ENCODE measurements around the gene TRAPPC4.
"Not testable (repeated sequence)": the region's sequence is repeated elsewhere in the genome, so short reads cannot be mapped to it uniquely, and the experiment has no call there.

TRAPPC4 gene

GRCh38 chr11:119016216-119017009 lies 2.2 kb upstream of the TRAPPC4 start:
- TF ChIP-seq LEF1 (IDR thresholded peaks at IDR 0.05; ENCODE audit: borderline replicate concordance) (no peak), SP1 (IDR thresholded peaks at IDR 0.05) (no peak), ELF4 (IDR thresholded peaks at IDR 0.05) (no peak), PKNOX1 (IDR thresholded peaks at IDR 0.05) (no peak)
- ChIA-PET CTCF (interaction anchor here (0.7 to 1.2 kb wide), 2 partner anchors 15 to 99 kb away, joined by 3 to 4 read pairs; no protein-coding TSS in a partner anchor), POLR2A (interaction anchor here (1.0 to 1.3 kb wide), 4 partner anchors 37 to 86 kb away, joined by 3 to 5 read pairs (median 3); partner anchors contain the start of genes HYOU1 and VPS11)
- DNase-seq (ENCODE audit: extremely low spot score), result no peak

GRCh38 chr11:119017377-119017776 lies 1.2 kb upstream of the TRAPPC4 start:
- ChIA-PET CTCF (interaction anchor here (0.6 kb wide), 1 partner anchor 204 kb away, joined by 4 read pairs; no protein-coding TSS in a partner anchor), POLR2A (interaction anchor here (3.6 kb wide), 1 partner anchor 13 kb away, joined by 14 read pairs; the partner anchor contains the start of gene SLC37A4)
- DNase-seq (ENCODE audit: extremely low spot score), result not testable (repeated sequence)

GRCh38 chr11:119019996-119020395 lies 1.4 kb downstream of the TRAPPC4 start:
- ChIA-PET POLR2A (interaction anchor here (1.0 to 3.6 kb wide), 3 partner anchors 10 to 99 kb away, joined by 3 to 14 read pairs (median 3); partner anchors contain the start of genes HMBS and SLC37A4), CTCF (no interaction called here)
- TF ChIP-seq SUZ12 (IDR thresholded peaks at IDR 0.05) (no peak), FOXA1 (IDR thresholded peaks at IDR 0.05) (no peak), TARDBP (IDR thresholded peaks at IDR 0.05) (no peak), FOXM1 (IDR thresholded peaks at IDR 0.05; ENCODE audit: borderline replicate concordance) (no peak), CTBP1 (IDR thresholded peaks at IDR 0.05; ENCODE audit: borderline replicate concordance) (no peak), ARNT (IDR thresholded peaks at IDR 0.05) (no peak), LEF1 (IDR thresholded peaks at IDR 0.05; ENCODE audit: borderline replicate concordance) (no peak), ELF4 (IDR thresholded peaks at IDR 0.05) (no peak), HDGF (IDR thresholded peaks at IDR 0.05; ENCODE audit: borderline replicate concordance) (no peak), BHLHE40 (IDR thresholded peaks at IDR 0.05; ENCODE audit: borderline replicate concordance) (no peak), FOXK2 (IDR thresholded peaks at IDR 0.05) (no peak), SP1 (IDR thresholded peaks at IDR 0.05) (no peak), L3MBTL2 (conservative IDR thresholded peaks at IDR 0.05) (no peak), ZNF384 (IDR thresholded peaks at IDR 0.05) (no peak), NFRKB (IDR thresholded peaks at IDR 0.05) (no peak), PKNOX1 (IDR thresholded peaks at IDR 0.05) (no peak)
- DNase-seq (ENCODE audit: extremely low spot score), result no peak

GRCh38 chr11:119021631-119022030 lies 3.1 kb downstream of the TRAPPC4 start:
- TF ChIP-seq BHLHE40 (IDR thresholded peaks at IDR 0.05; ENCODE audit: borderline replicate concordance), result no peak
- TF ChIP-seq PKNOX1 (IDR thresholded peaks at IDR 0.05), result no peak
- TF ChIP-seq LEF1 (IDR thresholded peaks at IDR 0.05; ENCODE audit: borderline replicate concordance), result no peak
- TF ChIP-seq TARDBP (IDR thresholded peaks at IDR 0.05), result no peak
- TF ChIP-seq NFRKB (IDR thresholded peaks at IDR 0.05), result no peak
- TF ChIP-seq SUZ12 (IDR thresholded peaks at IDR 0.05), result no peak
- TF ChIP-seq CTBP1 (IDR thresholded peaks at IDR 0.05; ENCODE audit: borderline replicate concordance), result no peak
- no peak for TF ChIP-seq ZNF384 (IDR thresholded peaks at IDR 0.05)
- no peak for TF ChIP-seq ELF4 (IDR thresholded peaks at IDR 0.05)
- no peak for TF ChIP-seq FOXM1 (IDR thresholded peaks at IDR 0.05; ENCODE audit: borderline replicate concordance)
- TF ChIP-seq L3MBTL2 (conservative IDR thresholded peaks at IDR 0.05), result no peak
- no peak for TF ChIP-seq ARNT (IDR thresholded peaks at IDR 0.05)
- TF ChIP-seq FOXK2 (IDR thresholded peaks at IDR 0.05), result no peak
- TF ChIP-seq FOXA1 (IDR thresholded peaks at IDR 0.05), result no peak
- no peak for TF ChIP-seq HDGF (IDR thresholded peaks at IDR 0.05; ENCODE audit: borderline replicate concordance)
- TF ChIP-seq SP1 (IDR thresholded peaks at IDR 0.05), result no peak
- no peak for DNase-seq (ENCODE audit: extremely low spot score)
- CTCF ChIA-PET, result no interaction called here
- POLR2A ChIA-PET, result interaction anchor here (0.6 kb wide), 1 partner anchor 19 kb away, joined by 4 read pairs; no protein-coding TSS in a partner anchor

- POLR2A ChIA-PET, result interaction anchor here (1.2 kb wide), 2 partner anchors 9 to 19 kb away, joined by 3 read pairs; no protein-coding TSS in a partner anchor
- TF ChIP-seq FOXK2 (IDR thresholded peaks at IDR 0.05) (no peak), TARDBP (IDR thresholded peaks at IDR 0.05) (no peak), SUZ12 (IDR thresholded peaks at IDR 0.05) (no peak), FOXA1 (IDR thresholded peaks at IDR 0.05) (no peak), SP1 (IDR thresholded peaks at IDR 0.05) (no peak), ZNF384 (IDR thresholded peaks at IDR 0.05) (no peak), LEF1 (IDR thresholded peaks at IDR 0.05; ENCODE audit: borderline replicate concordance) (no peak), HDGF (IDR thresholded peaks at IDR 0.05; ENCODE audit: borderline replicate concordance) (no peak), FOXM1 (IDR thresholded peaks at IDR 0.05; ENCODE audit: borderline replicate concordance) (no peak), L3MBTL2 (conservative IDR thresholded peaks at IDR 0.05) (no peak), BHLHE40 (IDR thresholded peaks at IDR 0.05; ENCODE audit: borderline replicate concordance) (no peak), ARNT (IDR thresholded peaks at IDR 0.05) (no peak), PKNOX1 (IDR thresholded peaks at IDR 0.05) (no peak), NFRKB (IDR thresholded peaks at IDR 0.05) (no peak), ELF4 (IDR thresholded peaks at IDR 0.05) (no peak), CTBP1 (IDR thresholded peaks at IDR 0.05; ENCODE audit: borderline replicate concordance) (no peak)
- DNase-seq (ENCODE audit: extremely low spot score), result no peak
- CTCF ChIA-PET, result no interaction called here
Observed at GRCh38 chr11:119023741-119024140, 5.2 kb downstream of the TRAPPC4 start.
